Choroid plexus epithelial cell (primary cell): ENCODE results near the gene RGS7.
"Not testable (repeated sequence)": the region's sequence is repeated elsewhere in the genome, so short reads cannot be mapped to it uniquely, and the experiment has no call there.

ENCODE experiments used
- DNase-seq: peaks from one replicate; pipeline ENCODE4 v3.0.0-alpha.2; 2010; ENCODE audit warnings: low read depth
- H3K4me3 ChIP-seq: 2 replicates; pipeline ENCODE4 v1.5.1; 2011; ENCODE audit warnings: low read depth, mild to moderate bottlenecking, control low read depth, low read length, moderate library complexity
- CTCF ChIP-seq: conservative IDR thresholded peaks from 2 replicates; pipeline ENCODE4 v1.5.1; 2011; ENCODE audit warnings: low read depth, mild to moderate bottlenecking, control low read depth, inconsistent platforms, low read length, moderate library complexity

The RGS7 gene

GRCh38 chr1:241166625-241167024 is 190.4 kb downstream of the RGS7 start:
- DNase-seq, result no peak
- no peak overlapping the region for H3K4me3 ChIP-seq
- TF ChIP-seq CTCF, result no peak

- H3K4me3 ChIP-seq, DNase-seq: not testable (repeated sequence)
These were observed 191.7 kb downstream of the RGS7 start for GRCh38 chr1:241165256-241165655.

GRCh38 chr1:241163363-241163762 is 193.6 kb downstream of the RGS7 start:
- DNase-seq, result no peak
- TF ChIP-seq CTCF, result no peak
- no peak overlapping the region for H3K4me3 ChIP-seq

GRCh38 chr1:241161188-241161689 is 195.8 kb downstream of the RGS7 start:
- TF ChIP-seq CTCF, result no peak
- DNase-seq, result no peak

GRCh38 chr1:241157435-241157834 is 199.6 kb downstream of the RGS7 start:
- DNase-seq, result no peak
- no peak for TF ChIP-seq CTCF
- no peak overlapping the region for H3K4me3 ChIP-seq

More at GRCh38 chr1:241161188-241161689, 195.8 kb downstream of the RGS7 start:
- H3K4me3 ChIP-seq, result no peak overlapping the region

- DNase-seq, result no peak
- no peak overlapping the region for H3K4me3 ChIP-seq
- TF ChIP-seq CTCF, result no peak
These were observed 200.6 kb downstream of the RGS7 start for GRCh38 chr1:241156231-241156965.

GRCh38 chr1:241145881-241146280 is 211.1 kb downstream of the RGS7 start:
- no peak for DNase-seq
- no peak overlapping the region for H3K4me3 ChIP-seq
- TF ChIP-seq CTCF, result no peak
